Measurements from ENCODE around the gene CPSF3.
"Not testable (repeated sequence)": the region's sequence is repeated elsewhere in the genome, so short reads cannot be mapped to it uniquely, and the experiment has no call there.

Gene CPSF3

GRCh38 chr2:9394816-9395215 is 28.6 kb upstream of the CPSF3 start:
- no peak for DNase-seq (ENCODE audit: low read depth, low spot score)

DNA sequence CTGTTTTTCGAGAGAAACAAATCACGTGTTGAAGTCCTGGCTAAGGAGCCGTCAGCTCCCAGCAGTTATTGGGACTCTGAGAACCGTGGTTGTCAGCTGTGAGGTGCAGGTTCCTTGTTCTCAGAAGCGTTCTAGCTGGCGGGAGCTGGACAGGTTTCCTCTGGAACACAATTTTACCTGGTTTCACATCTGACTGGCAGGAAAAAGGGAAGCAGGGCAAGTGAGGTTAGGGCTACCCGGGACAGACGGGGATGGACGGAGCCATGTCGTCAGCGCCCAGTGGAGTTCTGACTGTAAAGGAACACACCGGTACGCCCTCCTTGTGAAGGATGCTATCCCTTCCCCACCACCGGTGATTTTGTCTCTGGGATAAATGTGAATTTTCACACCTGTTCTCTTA is 26.3 kb upstream of the CPSF3 start:
- no peak for DNase-seq (ENCODE audit: low read depth, low spot score)

DNA sequence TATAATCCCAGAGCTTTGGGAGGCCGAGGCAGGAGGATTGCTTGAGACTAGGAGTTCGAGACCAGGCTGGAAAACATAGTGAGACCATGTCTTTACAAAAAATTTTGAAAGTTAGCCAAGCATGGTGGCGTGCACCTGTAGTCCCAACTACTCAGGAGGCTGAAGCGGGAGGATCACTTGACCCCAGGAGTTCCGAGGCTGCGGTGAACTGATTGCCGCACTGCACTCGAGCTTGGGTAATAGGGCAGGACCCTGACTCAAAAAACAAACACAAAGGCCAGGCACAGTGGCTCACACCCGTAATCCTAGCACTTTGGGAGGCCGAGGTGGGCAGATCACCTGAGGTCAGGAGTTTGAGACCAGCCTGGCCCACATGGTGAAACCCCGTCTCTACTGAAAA is 25.2 kb upstream of the CPSF3 start:
- not testable (repeated sequence) for DNase-seq (ENCODE audit: low read depth, low spot score)

DNA sequence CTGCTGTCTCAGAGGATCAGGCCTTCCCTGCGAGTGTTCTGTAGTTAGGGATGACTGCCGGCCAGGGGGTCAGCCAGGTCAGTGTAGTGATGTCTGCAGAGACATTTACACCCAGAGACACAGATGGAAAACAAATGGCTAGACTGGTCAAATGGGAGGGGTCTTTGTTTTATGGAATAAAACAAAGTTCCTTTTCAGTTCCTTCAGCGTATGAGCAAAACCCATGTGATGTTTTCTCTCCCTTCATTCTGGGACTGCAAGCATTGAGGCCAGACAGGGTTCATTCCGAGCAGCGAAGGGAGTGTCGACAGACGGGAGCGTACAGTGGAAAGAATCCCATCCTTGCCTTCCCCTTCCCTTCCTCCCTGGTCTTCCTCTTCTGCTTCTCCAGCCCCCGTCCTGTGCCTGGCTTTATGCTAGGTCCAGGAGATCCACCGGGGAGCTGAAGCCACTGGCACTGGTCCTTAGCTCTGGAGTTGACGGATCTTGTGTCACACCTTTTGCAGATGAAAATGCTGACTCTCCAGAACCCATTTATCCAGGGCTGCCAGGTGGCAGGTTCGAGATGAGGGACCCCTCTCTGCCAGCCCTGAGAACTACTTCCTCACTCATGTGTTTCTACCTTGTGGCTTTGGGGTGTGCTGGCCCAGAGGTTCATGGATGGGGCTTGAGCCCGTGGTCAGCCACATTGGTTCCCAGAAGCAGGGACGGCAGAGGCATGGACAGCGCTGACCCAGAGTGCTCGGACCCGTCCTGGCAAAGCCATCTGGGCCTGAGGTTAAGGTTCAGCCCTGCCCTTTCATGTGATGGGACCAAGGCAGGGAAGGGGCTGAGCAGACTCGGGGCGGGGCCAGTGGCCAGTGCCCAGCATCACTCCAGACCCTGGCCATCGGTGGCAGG is 24.3 kb upstream of the CPSF3 start:
- no peak for DNase-seq (ENCODE audit: low read depth, low spot score)

DNA sequence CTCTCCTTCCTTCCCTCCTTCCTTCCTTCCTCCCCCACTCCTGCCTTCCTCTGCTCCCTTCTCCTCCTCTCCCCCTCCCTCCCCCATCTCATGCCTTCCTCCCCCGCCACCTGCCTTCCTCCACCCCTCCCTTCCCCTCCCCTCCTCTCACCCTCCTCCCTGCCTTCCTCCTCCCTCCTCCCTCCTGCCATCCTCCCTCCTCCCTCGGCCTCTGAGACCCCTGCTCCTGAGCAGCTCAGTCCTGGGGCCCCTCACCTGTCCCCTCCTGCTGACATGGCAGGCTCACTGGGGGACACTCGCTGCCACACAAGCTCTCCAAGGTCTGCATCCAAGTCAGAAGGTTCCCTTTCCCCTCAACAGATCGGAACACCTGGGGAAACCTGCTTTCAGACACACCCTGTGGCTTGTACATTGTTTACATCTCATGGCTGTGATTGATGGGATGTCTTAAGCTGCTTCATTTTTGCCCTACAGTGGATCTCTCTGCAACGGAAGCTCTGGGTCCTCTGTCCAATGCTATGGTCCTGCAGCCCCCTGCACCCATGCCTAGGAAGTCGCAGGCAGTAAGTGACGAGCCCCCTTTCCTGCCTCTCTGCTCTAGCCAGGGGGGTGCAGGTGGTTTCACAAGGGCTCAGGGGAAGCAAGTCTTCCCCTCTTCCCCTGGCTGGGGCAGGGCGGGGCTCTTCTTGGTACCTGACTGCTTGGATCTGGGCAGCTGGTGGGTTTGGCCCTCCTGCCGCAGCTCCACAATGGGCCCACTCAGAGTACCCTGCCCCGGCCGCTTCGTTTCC is 23.0 kb upstream of the CPSF3 start:
- no peak for DNase-seq (ENCODE audit: low read depth, low spot score)

- no peak for DNase-seq (ENCODE audit: low read depth, low spot score)
Measured at GRCh38 chr2:9401059-9401547, 22.4 kb upstream of the CPSF3 start.

DNA sequence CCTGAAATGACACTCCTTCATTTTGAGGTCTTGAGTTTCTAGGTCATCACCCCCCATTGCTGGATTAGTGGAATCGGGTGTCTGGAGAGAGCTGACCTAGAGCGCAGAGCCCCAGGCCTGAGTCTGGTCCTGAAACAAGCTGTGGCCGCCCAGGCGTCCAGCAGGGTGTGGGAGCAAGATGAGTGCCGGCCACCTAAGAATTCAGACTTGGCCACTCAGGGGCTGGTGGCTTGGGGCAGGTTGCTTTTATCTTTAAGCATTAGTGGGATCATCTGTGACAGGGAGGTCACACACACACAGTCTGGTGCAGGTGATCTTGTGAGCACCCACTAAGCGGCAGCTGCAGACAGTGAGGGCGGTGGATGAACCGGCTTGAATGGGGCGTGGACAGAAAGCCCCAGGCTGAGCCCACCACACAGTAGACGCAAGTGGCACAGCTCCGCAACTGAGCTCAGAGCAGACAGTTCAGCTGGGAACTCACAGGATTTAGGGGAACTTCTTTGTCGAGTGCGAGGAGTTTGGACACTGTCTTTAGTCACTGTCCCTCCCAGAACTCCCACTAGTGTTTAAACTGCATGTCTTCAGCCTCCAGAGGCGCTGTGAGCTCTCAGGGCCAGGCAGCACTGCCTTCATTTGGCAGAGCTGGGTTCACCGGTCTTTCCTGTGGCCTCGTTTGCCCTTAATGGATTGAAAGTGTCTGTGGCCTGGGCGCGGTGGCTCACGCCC is 21.6 kb upstream of the CPSF3 start:
- no peak for DNase-seq (ENCODE audit: low read depth, low spot score)

GRCh38 chr2:9403924-9404323 is 19.5 kb upstream of the CPSF3 start:
- no peak for DNase-seq (ENCODE audit: low read depth, low spot score)

GRCh38 chr2:9404451-9404850 is 19.0 kb upstream of the CPSF3 start:
- DNase-seq (ENCODE audit: low read depth, low spot score) = no peak

DNA sequence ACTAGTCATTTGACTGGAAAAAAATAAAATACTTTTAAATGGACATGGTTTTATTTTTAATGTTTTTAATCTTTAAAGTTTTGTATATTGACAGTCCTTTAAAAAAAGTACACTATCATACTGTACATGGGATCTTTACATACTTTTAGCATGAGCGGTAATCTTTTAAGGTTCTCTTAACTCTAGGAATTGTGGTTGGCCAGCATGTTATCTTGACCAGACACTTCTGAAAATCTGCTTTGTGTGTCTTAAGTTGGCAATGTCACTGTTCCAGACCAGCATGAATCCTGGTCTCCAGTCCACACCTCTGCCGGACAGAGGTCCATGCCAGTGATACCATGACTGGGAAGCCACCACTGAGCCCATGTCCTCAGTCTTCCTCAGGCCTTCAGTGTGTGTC is 17.8 kb upstream of the CPSF3 start:
- no peak for DNase-seq (ENCODE audit: low read depth, low spot score)

GRCh38 chr2:9406529-9407362 is 16.7 kb upstream of the CPSF3 start:
- no peak for DNase-seq (ENCODE audit: low read depth, low spot score)

GRCh38 chr2:9407363-9407811 is 16.1 kb upstream of the CPSF3 start:
- no peak for DNase-seq (ENCODE audit: low read depth, low spot score)

GRCh38 chr2:9408641-9409151 is 14.8 kb upstream of the CPSF3 start:
- DNase-seq (ENCODE audit: low read depth, low spot score) = no peak

DNA sequence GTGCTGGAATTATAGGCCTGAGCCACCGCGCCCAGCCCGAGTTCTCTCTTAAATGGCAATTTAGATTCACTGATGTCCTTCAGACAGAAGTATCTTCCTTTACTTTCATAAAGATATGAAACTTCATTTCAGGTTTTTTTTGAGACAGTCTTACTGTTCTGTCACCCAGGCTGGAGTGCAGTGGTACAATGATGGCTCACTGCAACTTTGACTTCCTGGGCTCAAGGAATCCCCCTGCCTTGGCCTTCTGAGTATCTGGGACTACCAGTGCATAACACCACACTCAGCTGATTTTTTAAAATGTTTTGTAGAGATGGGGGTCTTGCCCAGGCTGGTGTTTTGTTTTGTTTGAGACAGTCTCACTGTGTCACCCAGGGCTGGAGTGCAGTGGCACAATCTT is 13.3 kb upstream of the CPSF3 start:
- DNase-seq (ENCODE audit: low read depth, low spot score) = no peak

DNA sequence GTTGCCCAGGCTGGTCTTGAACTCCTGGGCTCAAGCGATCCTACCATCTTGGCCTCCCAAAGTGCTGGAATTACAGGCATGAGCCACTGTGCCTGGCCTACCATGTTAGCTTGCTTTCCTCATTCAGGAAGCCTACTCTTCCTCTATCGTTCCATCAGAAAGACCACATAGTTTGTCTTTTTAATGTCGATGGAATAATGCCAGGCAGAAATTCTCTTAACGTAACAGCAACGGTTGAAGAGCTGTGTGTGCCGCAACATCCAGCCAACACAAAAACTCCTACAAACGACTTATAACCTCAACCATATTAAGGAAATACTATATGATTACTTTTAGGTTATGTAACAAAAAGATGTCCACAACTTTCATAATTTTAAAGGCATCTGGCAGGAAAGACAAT is 10.7 kb upstream of the CPSF3 start:
- no peak for DNase-seq (ENCODE audit: low read depth, low spot score)

DNA sequence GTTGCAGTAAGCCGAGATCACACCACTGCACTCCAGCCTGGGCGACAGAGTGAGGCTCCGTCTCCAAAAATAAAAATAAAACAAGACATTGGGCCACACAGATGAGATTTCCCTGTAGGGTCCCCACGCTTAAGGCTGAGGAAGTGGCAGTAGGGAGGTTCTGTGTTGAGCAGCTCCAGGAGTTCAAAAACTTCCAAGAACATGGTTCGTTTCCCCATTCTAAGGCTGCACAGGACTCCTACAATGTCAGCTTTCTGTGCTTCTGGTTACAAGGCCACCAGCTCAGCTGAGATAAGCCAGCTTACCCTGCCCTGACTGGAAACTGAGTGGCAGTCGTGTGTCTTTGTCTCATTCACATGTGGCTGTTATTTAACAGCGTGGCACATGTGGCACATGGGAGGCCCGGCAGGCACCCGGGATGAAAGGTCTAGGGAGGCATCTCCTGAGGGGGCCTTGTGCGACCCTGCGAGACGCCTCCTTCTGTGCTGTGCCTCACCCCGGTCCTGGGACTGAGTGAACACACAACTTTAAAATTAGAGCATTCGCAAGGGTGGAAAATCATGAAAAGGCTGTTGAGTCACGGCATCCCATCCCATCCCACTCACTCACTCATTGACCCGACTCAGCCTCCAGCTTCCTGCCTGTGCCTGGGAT is 7.8 kb upstream of the CPSF3 start:
- DNase-seq (ENCODE audit: low read depth, low spot score) = no peak

- DNase-seq (ENCODE audit: low read depth, low spot score) = no peak
Measured at GRCh38 chr2:9416267-9416961, 7.0 kb upstream of the CPSF3 start.

- DNase-seq (ENCODE audit: low read depth, low spot score) = no peak
Measured at GRCh38 chr2:9416962-9417316, 6.5 kb upstream of the CPSF3 start.

GRCh38 chr2:9417725-9418124 is 5.7 kb upstream of the CPSF3 start:
- DNase-seq (ENCODE audit: low read depth, low spot score) = no peak

GRCh38 chr2:9418746-9419145 is 4.7 kb upstream of the CPSF3 start:
- no peak for DNase-seq (ENCODE audit: low read depth, low spot score)
